Epithelial cell of esophagus (primary cell): ENCODE data around the gene MEGF11.

ENCODE experiments used
- DNase-seq: peaks from one replicate; pipeline ENCODE4 v3.0.0; 2010; ENCODE audit warnings: low read depth
- H3K4me3 ChIP-seq: 2 replicates; pipeline ENCODE4 v1.5.1; 2011; ENCODE audit warnings: mild to moderate bottlenecking, low read length, control low read depth
- TF ChIP-seq, protein P1 (sequence below): IDR thresholded peaks from 2 replicates; pipeline ENCODE4 v1.5.1; 2011; ENCODE audit warnings: low read depth, mild to moderate bottlenecking, low read length, control low read depth, inconsistent platforms; ENCODE audit not compliant: insufficient read depth; ENCODE audit errors: missing control alignments

MEGF11 gene

GRCh38 chr15:66224946-66225345 is 28.6 kb downstream of the MEGF11 start:
- no peak overlapping the region for H3K4me3 ChIP-seq
- TF ChIP-seq, protein P1, sequence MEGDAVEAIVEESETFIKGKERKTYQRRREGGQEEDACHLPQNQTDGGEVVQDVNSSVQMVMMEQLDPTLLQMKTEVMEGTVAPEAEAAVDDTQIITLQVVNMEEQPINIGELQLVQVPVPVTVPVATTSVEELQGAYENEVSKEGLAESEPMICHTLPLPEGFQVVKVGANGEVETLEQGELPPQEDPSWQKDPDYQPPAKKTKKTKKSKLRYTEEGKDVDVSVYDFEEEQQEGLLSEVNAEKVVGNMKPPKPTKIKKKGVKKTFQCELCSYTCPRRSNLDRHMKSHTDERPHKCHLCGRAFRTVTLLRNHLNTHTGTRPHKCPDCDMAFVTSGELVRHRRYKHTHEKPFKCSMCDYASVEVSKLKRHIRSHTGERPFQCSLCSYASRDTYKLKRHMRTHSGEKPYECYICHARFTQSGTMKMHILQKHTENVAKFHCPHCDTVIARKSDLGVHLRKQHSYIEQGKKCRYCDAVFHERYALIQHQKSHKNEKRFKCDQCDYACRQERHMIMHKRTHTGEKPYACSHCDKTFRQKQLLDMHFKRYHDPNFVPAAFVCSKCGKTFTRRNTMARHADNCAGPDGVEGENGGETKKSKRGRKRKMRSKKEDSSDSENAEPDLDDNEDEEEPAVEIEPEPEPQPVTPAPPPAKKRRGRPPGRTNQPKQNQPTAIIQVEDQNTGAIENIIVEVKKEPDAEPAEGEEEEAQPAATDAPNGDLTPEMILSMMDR: no peak
- no peak for DNase-seq

- TF ChIP-seq, protein P1: no peak
- DNase-seq: no peak
- no peak overlapping the region for H3K4me3 ChIP-seq
Measured at GRCh38 chr15:66222273-66223198, 31.0 kb downstream of the MEGF11 start.

- no peak for DNase-seq
- TF ChIP-seq, protein P1: no peak
- H3K4me3 ChIP-seq: no peak overlapping the region
Measured at GRCh38 chr15:66221126-66221525, 32.4 kb downstream of the MEGF11 start.

DNA sequence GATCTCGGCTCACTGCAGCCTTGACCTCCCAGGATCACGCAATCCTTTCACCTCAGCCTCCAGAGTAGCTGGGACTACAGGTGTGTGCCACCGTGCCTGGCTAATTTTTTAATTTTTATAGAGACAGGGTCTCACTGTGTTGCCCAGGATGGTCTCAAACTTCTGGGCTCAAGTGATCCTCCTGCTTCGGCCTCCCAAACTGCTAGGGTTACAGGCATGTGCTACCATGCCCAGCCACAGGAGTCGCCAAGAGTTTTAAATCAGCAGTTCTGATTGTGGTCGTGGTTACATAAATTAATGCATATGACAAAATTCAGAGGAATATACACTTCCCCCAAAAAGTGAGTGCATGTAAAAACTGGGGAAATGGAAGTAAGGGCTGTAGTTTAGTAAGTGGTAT is 32.9 kb downstream of the MEGF11 start:
- TF ChIP-seq, protein P1: no peak
- no peak overlapping the region for H3K4me3 ChIP-seq
- DNase-seq: no peak

DNA sequence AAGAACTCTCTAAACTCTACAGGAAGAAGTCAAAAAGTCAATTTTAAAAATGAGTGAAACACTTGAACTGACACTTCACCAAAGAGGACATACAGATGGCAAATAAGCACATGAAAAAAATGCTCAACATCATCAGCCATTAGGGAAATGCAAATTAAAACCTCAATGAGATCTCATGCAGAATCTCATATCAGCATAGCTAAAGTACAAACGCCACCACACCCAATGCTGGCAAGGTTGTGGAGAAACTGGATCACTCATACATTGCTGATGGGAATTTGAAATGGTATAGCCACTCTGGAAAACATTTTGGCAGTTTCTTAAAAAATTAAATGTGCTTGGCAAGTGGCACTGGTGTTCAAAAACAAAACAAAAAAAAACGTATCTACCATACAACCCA is 34.2 kb downstream of the MEGF11 start:
- TF ChIP-seq, protein P1: no peak
- H3K4me3 ChIP-seq: no peak overlapping the region
- DNase-seq: no peak

- TF ChIP-seq, protein P1: no peak
- H3K4me3 ChIP-seq: no peak overlapping the region
Measured at GRCh38 chr15:66216806-66217205, 36.7 kb downstream of the MEGF11 start.

DNA sequence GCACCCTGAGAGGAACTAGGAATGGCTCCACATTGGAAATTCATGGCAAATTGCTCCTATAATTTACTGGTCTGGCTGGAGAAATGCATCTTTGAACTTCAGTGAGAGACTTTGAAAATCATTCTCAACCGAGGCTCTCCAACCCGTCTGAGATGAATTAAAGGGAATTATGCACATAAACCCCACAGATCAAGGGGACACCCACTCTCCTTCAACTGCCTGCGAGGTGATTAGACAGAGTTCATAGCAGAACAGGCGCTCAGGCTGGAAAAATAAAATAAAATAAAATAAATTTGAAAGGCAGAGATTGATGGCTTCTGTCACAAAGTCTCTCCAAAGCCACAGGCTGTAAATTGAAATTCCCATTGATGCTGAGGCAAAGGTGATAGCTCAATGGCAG is 37.7 kb downstream of the MEGF11 start:
- DNase-seq: no peak
- no peak overlapping the region for H3K4me3 ChIP-seq
- TF ChIP-seq, protein P1: no peak

More at GRCh38 chr15:66216806-66217205, 36.7 kb downstream of the MEGF11 start:
- no peak for DNase-seq
